Stimulated activated CD8-positive, alpha-beta memory T cell treated with anti-CD3 and anti-CD28 coated beads, Interleukin-12 subunit alpha, Interleukin-12 subunit beta, amount 100 ng/mL, for 24 hours (primary cell): ENCODE results near the gene PIP5K1B.

Experiments
- DNase-seq: peaks from one replicate; pipeline ENCODE4 v3.0.0-alpha.2; 2020; ENCODE audit errors: extremely low read depth

PIP5K1B gene

DNA sequence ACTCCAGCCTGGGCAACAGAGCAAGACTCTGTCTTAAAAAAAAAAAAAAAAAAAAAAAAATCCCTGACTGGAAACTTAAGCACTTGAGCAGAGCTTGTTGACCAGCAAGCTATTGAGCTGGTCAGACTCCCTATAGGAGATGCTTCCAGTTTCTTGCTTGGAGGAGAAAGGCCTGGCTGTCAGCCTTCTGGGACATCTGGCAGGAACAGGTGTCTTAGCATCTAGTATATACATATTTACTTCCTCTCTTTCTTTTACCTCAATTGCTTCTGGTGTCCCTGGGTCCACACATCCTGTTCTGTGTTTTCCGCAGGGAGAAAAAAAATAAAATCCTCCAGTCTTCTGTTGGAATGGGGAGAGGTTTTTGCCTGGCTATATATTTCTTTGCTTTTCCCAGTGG lies 248.7 kb downstream of the PIP5K1B start:
- DNase-seq, result no peak

DNA sequence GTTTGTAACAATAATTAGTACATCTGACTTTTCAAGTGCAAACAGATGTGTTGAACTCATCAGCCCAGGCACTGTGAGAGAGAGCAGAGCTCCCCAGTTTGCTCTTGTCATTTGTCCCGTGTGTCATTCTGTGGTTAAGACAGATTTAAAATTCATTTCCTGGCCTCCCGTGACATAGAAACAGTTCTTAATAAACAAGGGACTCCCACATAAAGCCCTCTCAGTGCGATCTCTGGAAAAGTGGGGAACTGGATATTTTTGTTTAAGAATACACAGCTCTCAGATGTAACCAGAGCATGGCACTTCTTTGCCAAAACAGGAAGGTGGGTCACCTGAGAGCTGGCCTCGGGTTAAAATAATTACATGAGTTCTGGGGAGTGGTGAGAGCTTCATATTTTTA lies 250.3 kb downstream of the PIP5K1B start:
- no peak for DNase-seq

DNA sequence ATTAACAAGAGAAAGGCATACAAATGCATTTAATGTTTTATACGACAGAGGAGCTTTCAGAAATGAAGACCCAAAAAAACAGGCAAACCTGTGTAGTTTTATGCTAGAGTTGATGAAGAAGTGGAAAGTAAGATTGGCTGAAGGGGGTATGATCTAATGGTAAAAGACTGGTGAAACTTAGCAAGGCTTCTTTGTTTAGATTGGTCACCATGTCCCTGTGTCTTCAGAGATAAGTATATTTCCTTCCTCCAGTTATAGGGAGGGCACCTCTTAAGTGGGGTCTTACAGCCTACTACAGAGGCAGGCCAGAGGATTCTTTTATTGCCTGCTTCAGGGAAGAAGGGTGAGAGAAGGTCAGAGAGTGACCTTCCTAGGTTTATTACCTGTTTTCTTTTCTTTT lies 252.4 kb downstream of the PIP5K1B start:
- no peak for DNase-seq

DNA sequence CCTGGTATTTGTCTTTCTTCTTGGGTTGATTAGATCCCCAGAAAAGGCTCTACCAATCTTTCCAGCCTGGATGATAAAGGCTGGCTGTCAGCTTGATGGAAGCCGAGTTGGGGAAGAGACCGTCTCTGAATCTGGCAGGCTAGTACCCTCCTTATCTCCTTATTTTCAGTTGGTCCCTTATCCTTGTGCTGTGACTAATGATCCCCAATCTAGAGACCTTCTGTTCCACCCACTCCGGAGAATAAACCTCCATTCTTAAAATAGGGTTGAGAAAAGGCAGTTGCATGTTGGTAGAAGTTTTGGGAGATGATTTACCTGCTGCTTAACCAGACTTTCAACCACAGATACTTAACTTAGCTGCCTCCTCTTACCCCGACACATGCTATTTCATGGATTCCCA lies 256.5 kb downstream of the PIP5K1B start:
- no peak for DNase-seq

DNA sequence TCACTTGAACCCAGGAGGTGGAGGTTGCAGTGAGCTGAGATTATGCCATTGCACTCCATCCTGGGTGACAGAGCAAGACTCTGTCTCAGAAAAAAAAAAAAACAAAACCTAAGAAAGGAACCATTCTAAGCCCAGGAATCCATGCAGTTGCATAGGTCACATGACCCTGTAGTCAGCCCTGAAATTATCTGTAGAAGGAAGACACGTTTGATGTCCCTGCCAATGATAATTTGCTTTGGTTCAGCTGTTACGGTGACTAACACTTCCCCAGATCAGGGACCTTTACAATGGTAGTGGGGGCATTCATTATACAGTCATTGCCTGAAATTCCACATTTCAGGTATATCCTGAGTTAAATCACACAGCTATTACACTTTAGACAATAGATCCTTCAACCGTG lies 258.4 kb downstream of the PIP5K1B start:
- DNase-seq, result no peak

DNA sequence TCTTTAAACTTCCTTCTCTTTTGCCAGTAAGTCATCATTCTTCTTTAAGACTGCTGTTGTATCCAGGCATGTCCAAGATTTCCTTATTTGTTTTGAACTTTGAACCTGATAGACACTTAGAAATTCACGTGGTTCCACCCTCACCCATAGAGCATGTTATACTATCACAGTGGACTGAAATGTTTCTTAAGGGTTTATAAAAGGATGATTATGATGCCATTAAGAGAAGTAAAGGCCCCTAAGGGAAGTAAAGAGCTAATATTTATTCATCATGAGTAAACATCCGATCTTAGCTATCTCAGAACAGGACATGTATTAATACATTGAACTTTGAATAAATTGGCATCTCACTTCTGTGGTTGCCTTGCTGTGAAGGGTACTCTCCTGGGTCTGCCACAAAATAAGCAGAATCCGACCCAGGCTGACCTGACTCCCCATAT lies 259.1 kb downstream of the PIP5K1B start:
- DNase-seq, result no peak

DNA sequence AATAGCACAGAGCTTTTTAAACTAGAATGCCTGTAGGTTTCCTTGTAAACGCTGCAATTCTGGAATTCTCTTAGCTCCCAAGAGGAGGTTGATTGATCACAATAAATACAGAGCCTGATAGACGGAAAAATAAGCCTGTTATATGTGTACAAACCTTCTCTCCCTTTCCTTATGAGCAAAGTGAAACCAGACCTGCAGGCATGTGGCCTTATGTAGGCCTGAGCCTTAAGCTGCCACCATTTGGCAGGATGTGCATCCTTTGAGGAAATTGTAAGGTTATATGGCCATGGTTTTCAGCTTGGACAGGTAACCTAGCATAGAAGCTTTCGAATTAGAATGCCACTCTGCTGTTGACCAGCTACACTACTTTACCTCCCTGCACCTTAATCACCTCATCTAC lies 259.7 kb downstream of the PIP5K1B start:
- DNase-seq, result no peak

DNA sequence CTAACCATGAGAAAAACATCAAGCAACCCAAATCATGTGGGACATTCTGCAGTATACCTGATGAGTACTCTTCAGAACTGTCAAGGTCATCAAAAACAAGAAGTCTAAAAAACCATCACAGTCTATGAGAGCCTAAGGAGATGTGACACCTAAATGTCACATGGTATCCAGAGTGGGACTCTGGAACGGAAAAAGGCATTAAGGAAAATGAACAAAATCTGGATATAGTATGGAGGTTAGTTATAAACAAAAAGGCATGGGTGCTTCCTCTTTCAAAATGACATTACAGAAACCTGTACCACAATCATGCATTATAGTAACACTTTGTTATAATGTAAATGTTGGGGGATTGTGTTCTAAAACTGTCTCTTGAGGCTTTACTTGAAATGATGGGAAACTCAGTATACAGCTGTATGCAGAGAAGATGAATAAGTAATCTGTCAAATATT lies 261.5 kb downstream of the PIP5K1B start:
- no peak for DNase-seq

DNA sequence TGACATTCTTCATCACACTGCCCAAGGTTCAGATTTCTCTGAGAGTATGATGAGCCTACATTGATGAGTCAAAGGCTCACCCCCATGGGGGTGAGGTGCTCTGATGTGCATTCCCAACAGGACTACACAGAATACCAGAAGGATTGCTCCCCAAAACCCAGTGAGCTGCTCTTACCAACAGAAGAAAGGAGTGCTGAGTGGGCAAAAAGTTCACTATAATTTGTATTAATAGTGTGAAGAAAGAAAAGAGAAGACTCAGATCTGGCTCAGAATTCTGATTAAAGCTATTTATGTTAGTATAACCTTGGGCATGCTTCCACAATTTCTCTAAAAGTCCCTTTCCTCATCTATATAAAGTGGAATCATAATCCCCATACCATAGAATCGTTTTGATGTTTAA lies 262.8 kb downstream of the PIP5K1B start:
- no peak for DNase-seq

DNA sequence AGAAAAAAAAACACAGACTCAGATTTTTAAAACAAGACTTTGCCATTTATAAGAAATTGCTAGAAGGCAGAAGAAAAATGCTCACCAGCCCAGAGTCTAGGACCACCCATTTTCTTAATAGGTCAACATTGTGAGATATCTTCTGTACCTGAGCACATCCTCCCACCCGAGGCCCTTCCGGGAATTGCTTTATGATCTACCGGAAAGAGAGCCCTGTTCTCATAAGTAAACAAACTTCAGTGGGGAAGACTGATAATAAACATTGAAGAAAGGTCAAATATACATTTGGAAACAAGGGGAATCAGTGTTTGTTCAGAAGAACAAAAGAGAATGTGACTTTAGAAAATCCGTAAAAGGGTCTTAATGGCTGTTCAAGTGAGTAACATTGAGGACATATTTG lies 264.5 kb downstream of the PIP5K1B start:
- no peak for DNase-seq

DNA sequence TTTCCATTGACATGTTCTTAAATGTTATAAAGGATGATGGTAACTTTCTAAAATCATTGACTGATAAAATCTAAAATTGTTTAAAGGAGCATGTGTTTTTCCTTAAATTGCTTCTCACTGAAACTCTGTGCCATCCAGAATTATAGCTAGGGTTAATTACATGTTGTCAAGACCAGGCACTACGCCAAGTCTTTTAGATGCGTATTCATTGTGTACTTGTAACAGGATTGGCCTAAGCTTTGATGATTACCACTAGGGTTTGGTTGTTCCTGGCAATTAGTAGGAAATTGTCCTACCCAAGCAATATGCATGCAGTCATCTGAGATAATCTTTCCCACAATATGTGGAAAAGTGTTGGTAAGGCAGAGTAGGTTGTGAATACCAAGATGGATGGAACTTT lies 265.1 kb downstream of the PIP5K1B start:
- DNase-seq, result no peak

DNA sequence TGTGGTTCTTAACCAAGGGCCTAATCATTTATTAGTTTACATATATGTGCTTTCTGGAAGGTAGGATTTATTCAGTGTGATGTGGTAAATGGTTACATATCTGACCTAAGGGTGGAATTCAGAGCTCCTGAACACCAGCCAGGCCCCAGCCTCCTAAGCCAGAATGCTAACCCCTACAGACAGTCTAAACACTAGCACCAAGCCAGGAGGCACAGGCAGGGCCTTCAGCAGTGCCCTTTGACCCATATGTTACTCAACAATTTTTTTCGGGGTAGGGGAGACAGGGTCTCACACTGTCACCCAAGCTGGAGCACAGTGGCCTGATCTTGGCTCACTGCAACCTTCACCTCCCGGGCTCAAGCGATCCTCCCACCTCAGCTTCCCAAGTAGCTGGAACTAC lies 268.6 kb downstream of the PIP5K1B start:
- no peak for DNase-seq

DNA sequence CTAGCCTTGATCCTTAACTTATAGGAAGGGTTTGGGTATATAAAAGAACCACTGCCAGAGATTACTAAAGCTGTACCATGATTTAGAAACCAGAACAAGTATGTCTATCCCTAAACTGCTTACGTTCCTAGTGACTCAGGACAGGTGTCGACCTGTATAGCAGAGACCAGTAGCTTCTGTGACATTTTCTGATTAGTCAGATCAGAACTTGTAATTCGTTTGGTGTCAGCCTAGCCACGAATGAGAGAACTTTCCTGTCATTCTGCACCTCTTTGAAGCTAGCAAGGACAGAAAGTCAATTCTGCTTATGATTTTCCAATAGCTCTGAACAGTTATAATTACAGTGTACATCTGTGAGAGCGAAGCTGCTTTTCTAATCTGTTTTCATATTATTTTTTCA lies 269.4 kb downstream of the PIP5K1B start:
- no peak for DNase-seq

DNA sequence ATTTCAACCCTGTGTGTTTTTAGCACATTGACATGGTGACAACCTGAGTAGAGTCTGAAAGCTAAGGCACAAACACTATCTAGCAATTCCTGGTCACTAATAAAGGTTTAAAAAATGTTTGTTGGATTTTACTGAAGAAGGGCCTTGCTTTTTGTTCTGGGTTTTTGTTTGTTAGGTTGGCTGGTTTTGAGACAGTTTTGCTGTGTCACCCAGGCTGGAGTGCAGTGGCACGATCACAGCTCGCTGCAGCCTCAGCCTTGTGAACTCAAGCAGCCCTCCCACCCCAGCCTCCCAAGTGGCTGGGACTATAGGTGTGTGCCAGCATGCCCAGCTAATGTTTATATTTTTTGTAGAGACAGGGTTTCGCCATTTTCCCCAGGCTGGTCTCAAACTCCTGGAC lies 269.9 kb downstream of the PIP5K1B start:
- DNase-seq, result no peak

DNA sequence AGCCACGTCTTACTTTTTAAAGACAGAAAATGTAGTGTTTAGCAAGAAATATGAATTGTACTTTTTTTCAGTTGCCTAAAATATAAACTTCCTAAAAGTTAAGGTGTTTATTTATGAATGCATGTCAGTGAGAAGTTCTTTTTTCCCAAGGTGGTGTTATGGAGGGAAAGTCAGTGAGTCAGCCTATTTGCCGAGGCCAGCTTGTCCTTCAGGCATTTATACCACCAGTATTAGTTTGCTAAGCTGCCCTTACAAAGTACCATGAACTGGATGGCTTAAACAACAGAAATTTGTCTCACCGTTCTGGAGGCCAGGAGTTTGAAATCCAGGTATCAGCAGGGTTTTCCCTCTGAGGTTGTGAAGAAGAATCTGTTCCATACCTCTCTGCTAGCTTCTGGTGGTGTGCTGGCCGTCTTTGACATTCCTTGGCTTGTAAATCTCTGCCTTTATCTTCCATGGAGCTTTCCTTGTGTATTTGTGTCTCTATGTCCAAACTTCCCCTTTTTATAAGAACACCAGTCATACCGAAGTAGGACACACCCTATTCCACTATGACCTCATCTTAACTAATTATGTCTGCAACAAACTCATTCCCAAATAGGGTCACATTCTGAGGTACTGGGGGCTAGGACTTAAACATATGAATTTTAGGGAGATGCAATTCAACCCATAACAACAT lies 270.5 kb downstream of the PIP5K1B start:
- no peak for DNase-seq

DNA sequence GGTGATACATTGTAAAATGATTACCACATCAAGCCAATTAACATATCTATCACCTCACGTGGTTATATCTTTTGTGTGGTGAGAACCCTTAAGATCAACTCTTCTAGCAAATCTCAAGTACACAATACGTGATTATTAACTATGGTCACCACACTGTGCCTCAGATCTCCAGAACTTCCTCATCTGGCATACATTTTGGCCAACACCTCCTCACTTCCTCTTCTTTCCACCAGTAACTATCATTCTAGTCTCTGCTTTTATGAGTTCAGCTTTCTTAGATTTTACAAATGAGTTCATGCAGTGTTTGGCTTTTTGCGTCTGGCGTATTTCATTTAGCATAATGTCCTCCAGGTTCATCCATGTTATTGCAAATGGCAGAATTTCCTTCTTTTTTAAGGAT lies 273.0 kb downstream of the PIP5K1B start:
- DNase-seq, result no peak

DNA sequence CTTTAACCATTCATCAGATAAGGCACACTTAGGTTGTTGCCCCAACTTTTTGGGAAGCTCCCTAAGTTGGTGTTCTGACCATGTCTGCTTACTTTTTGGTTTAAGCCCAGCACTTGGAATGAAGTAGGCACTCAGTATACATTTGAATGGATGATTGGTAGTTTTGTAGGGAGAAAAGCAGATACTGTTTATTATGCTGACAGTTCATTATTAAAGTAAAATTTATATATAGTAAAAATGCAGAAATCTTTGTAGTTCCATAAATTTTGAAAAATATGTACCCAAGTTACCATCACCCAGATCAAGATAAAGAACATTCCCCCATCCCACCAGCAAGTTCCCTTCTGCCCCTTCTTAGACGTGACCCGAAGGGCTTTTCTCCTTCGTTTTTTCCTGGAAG lies 273.5 kb downstream of the PIP5K1B start:
- no peak for DNase-seq

DNA sequence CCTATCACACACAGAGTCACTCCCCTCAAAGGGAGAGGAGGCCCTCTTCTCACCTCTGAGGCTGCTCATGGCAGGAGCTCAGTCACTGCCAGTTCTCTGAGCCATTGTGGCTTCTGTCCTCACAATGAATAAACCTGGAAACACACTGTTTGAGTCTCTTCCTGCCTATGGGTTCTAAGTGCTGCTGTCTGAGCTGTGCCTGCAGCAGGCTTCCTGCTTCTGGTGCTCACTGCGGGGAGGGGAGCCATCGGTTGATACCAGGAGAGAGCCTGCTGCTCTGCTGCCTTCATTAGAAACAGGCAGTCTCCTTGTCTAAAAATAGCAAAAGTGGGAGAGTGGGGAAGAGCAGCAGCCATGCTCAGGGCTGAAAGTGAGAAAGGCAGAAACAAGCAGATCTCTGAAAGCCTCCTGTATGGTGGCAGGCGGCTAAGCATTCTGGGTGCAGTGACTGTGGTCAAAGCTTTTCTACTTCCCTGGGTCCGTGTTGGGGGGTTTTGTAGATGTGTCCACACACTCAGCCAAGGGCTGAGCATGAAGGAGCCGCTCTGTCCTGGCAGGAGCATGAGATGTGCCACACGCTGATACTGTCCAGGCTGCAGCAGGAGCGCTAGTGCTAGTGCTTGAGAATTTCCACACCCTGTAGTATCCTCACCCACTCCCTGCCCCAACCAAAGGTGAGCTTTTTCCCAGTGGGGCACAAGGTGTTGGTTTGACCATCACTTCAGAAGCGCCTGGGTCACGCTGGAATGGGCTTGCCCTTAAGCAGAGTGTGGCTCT lies 274.7 kb downstream of the PIP5K1B start:
- no peak for DNase-seq

DNA sequence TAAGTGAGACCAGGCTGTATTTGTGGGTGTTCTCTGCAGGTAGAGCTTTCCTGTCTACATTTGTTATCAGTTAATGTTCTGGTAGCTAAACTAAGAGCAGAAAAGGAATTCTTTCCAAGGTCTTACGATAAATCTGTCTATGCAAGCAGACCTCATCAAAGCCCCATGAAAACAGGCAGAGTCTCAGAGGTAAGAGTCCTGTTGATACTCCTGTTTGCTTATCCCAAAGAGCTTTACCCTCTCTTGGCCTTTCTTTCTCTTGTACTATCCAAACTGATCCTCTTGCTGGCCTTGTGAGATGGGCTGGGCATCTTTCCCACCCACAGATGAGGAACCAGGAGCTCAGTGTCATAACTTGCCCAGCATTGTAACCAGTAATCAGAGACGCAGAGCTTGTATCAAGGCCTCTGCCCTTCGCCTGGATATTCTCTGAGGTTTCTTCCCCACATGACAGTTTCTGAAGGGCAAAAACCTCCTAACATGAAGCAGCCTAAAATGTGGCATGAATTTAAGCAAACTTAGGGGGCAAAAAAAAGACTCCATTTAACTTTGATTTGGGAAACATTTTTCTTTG lies 275.4 kb downstream of the PIP5K1B start:
- DNase-seq, result no peak

DNA sequence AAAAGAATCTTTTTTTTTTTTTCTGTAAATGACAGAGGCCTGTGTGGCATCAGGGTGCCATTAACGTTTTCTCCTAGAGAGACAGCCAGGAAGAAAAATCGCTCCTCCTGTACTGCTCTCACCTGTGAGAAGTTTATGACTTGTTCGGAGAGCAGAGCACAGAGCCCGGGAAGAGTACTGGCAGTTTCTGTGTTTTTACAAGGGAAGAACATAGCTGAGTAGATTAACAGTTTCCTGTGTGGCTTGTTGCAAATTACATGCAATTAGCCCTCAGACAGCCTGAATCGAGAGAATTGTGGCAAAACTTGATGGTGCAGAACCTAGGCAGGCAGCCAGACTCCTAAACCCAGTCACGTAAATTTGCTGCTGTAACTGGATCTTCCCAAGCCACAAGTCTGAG lies 276.7 kb downstream of the PIP5K1B start:
- no peak for DNase-seq

DNA sequence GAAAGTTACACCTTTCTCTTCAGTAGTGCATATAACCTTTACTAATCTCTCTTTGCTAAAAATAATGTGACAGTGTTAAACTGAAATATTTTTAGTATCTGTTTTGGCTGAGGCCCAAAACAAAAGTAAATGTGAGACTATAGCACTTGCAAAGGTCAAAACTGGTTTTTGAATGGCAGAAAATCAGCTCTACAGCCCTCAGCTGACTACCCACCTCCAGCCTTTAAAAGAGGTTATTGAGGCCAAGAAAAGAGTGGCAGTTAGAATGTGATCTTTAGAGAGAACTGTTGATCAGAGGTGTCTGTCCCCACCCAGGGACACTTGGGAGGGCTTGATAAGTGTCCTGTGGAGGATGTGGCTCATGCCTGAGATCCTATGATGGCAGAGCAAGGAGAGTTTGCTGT lies 278.0 kb downstream of the PIP5K1B start:
- no peak for DNase-seq

DNA sequence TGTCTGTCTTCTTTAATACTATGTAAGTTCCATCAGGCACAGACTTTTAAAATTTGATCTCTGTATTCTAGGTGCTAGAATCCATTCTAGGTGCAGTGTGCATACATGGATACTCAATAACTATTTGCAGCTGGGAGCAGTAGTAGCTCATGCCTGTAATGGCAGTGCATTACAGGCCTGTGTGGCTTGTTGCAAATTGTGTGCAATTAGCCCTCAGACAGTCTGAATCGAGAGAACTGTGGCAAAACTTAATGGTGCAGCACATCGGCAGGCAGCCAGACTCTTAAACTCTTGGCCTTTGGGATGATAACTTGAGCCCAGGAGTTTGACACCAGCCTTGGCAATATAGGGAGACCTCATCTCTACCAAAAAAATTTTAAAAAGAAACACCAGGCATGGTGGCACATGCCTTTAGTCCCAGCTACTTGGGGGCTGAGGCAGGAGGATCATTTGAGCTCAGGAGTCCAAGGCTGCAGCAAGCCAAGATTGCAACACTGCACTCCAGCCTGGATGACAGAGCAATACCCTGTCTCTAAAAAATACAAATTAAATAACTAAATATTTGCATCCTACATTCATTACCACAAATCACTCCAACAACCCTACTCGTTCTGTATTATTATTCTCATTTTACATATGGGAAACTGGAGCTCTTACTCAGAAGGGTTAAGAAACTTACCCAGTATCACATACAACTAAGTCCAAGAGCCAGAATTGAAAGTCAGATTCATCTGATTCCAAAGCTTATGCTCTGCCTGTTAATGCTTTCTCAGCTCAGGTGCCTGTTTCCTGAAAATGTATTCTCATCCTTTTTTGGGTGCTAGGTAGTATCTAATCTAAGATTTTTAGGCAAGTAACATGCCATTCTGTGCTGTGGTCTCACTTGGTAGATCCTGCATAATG lies 278.7 kb downstream of the PIP5K1B start:
- no peak for DNase-seq
